Smooth muscle cell (in vitro differentiated cells): ENCODE results near the gene HNRNPL. TPM values are rescaled to one million over a fixed set of nuclear protein-coding genes. Genes with fewer than 3 reads are reported as not detected.

Experiments
- DNase-seq: peaks from one replicate; lab custom pipeline; 2025; ENCODE audit not compliant: unreplicated experiment; lab: John Stamatoyannopoulos, UW
- H2AFZ ChIP-seq: fragments of 200-600 bp; sonication (generic); 2 replicates; pipeline ENCODE4 v1.6.0; 2016; ENCODE audit warnings: antibody characterized with exemption, low read depth, mild to moderate bottlenecking
- H3F3A ChIP-seq: fragments of 200-600 bp; sonication (generic); 2 replicates; pipeline ENCODE4 v1.6.0; 2017; ENCODE audit warnings: antibody characterized with exemption, low read depth
- H3K27ac ChIP-seq: fragments of 200-600 bp; sonication (generic); 2 replicates; pipeline ENCODE4 v1.5.1; 2016; ENCODE audit warnings: low read depth, mild to moderate bottlenecking
- H3K27me3 ChIP-seq: fragments of 200-600 bp; sonication (generic); 2 replicates; pipeline ENCODE4 v1.6.1; 2016; ENCODE audit warnings: low read depth, mild to moderate bottlenecking
- H3K36me3 ChIP-seq: fragments of 200-600 bp; sonication (generic); 2 replicates; pipeline ENCODE4 v1.5.1; 2016; ENCODE audit warnings: low read depth
- H3K4me1 ChIP-seq: fragments of 200-600 bp; sonication (generic); 2 replicates; pipeline ENCODE4 v1.5.1; 2016; ENCODE audit warnings: low read depth
- H3K4me2 ChIP-seq: fragments of 200-600 bp; sonication (generic); 2 replicates; pipeline ENCODE4 v1.6.0; 2016; ENCODE audit warnings: mild to moderate bottlenecking
- H3K4me3 ChIP-seq: fragments of 200-600 bp; sonication (generic); 2 replicates; pipeline ENCODE4 v1.5.1; 2016; ENCODE audit warnings: mild to moderate bottlenecking
- H3K79me2 ChIP-seq: fragments of 200-600 bp; sonication (generic); 2 replicates; pipeline ENCODE4 v1.6.0; 2016; ENCODE audit warnings: low read depth, mild to moderate bottlenecking
- H3K9ac ChIP-seq: fragments of 200-600 bp; sonication (generic); 2 replicates; pipeline ENCODE4 v1.6.0; 2016; ENCODE audit warnings: low read depth
- H3K9me3 ChIP-seq: fragments of 200-600 bp; sonication (generic); replicated peaks from 2 replicates; pipeline ENCODE4 v1.5.1; 2016; ENCODE audit warnings: low read depth
- H4K20me1 ChIP-seq: fragments of 200-600 bp; sonication (generic); 2 replicates; pipeline ENCODE4 v1.6.0; 2016; ENCODE audit warnings: low read depth
- CTCF ChIP-seq: fragments of 200-600 bp; sonication (generic); IDR thresholded peaks from 2 replicates; pipeline ENCODE4 v1.5.1; 2017; ENCODE audit warnings: borderline replicate concordance, mild to moderate bottlenecking, antibody characterized with exemption; ENCODE audit not compliant: insufficient read depth, poor library complexity, severe bottlenecking
- WGBS: methylation state at CpG from one replicate; pipeline ENCODE4 v1.1.7; 2016; ENCODE audit warnings: low lambda C conversion rate; 5-methylcytosine and 5-hydroxymethylcytosine counted together
- polyA plus RNA-seq: library from polyadenylated mRNA; unstranded; fragments of >200 nt; fragmentation: Nextera tagmentation; extraction: Ambion mirVana; gene quantifications from 2 replicates; pipeline ENCODE4 v1.2.1, GENCODE V29; 2016
- small RNA-seq: library from RNA; depleted of rRNA; stranded (forward); fragments of <200 nt; gene quantifications from one replicate; pipeline ENCODE3, GENCODE V24; 2014
- total RNA-seq: library from RNA; depleted of rRNA; stranded (reverse); fragments of >200 nt; gene quantifications from 2 replicates; pipeline ENCODE4 v1.2.3, GENCODE V29; 2014

HNRNPL gene
- total and polyA plus RNA-seq, 2 experiments from 2014 or later = 158 to 174 TPM

GRCh38 chr19:38786572-38787265 is 63.1 kb downstream of the HNRNPL start:
- no peak for TF ChIP-seq CTCF
- no peak overlapping the region for H3K4me2 ChIP-seq
- H3K79me2 ChIP-seq = no peaks in the 10 kb centered on the region
- no peaks in the 10 kb centered on the region for H3F3A ChIP-seq
- WGBS = 86% methylated on average over 11 of the region's 11 CpGs
- H3K4me3 ChIP-seq = no peak overlapping the region
- no peaks in the 10 kb centered on the region for H3K4me1 ChIP-seq
- no peaks in the 10 kb centered on the region for H3K36me3 ChIP-seq
- no peak overlapping the region for H2AFZ ChIP-seq
- DNase-seq = no peak
- H4K20me1 ChIP-seq = no peaks in the 10 kb centered on the region
- no peak overlapping the region for H3K27ac ChIP-seq
- H3K27me3 ChIP-seq = no peaks in the 10 kb centered on the region
- no peak overlapping the region for H3K9ac ChIP-seq
- no peaks in the 10 kb centered on the region for H3K9me3 ChIP-seq

Small RNA genes within 50 kb of the gene (small RNA-seq; reads per million reads assigned to genes)
- not detected for gene RNU6-140P

Other genes with a start within 250 kb of the HNRNPL start
- 0.22 and 2.1 TPM in 2 replicates for gene MAP4K1, start 232.0 kb downstream of the HNRNPL start, total RNA-seq
- 0.91 TPM in 1 of 2 replicates, not detected in the other for gene MAP4K1, start 232.0 kb downstream of the HNRNPL start, polyA plus RNA-seq
- 324 and 334 TPM in 2 replicates for gene EIF3K, start 230.8 kb downstream of the HNRNPL start, total RNA-seq
- gene EIF3K, start 230.8 kb downstream of the HNRNPL start, polyA plus RNA-seq = 178 and 181 TPM in 2 replicates
- 311 TPM in 2 replicates for gene ACTN4, start 202.3 kb downstream of the HNRNPL start, total RNA-seq
- gene ACTN4, start 202.3 kb downstream of the HNRNPL start, polyA plus RNA-seq = 53.8 and 60.4 TPM in 2 replicates
- 3.2 and 5.5 TPM in 2 replicates for gene CAPN12, start 105.5 kb downstream of the HNRNPL start, total RNA-seq
- gene CAPN12, start 105.5 kb downstream of the HNRNPL start, polyA plus RNA-seq = 1.4 and 6.5 TPM in 2 replicates
- gene LGALS7, start 76.5 kb downstream of the HNRNPL start, total RNA-seq = not detected in 2 replicates
- gene LGALS7, start 76.5 kb downstream of the HNRNPL start, polyA plus RNA-seq = 3.4 TPM in 1 of 2 replicates, not detected in the other
- gene LGALS7B, start 60.8 kb downstream of the HNRNPL start, total RNA-seq = 3.0 TPM in 1 of 2 replicates, not detected in the other
- 0.56 TPM in 1 of 2 replicates, not detected in the other for gene LGALS7B, start 60.8 kb downstream of the HNRNPL start, polyA plus RNA-seq
- gene LGALS4, start 37.0 kb downstream of the HNRNPL start, total RNA-seq = not detected in 2 replicates
- gene LGALS4, start 37.0 kb downstream of the HNRNPL start, polyA plus RNA-seq = 1.3 and 2.4 TPM in 2 replicates
- 41.4 and 47.6 TPM in 2 replicates for gene ECH1, start 18.2 kb downstream of the HNRNPL start, total RNA-seq
- 142 and 154 TPM in 2 replicates for gene ECH1, start 18.2 kb downstream of the HNRNPL start, polyA plus RNA-seq
- gene RINL, start 28.3 kb upstream of the HNRNPL start, total RNA-seq = 2.4 and 3.0 TPM in 2 replicates
- 2.0 and 4.8 TPM in 2 replicates for gene RINL, start 28.3 kb upstream of the HNRNPL start, polyA plus RNA-seq
- 30.7 and 34.7 TPM in 2 replicates for gene SIRT2, start 49.6 kb upstream of the HNRNPL start, total RNA-seq
- gene SIRT2, start 49.6 kb upstream of the HNRNPL start, polyA plus RNA-seq = 45.9 and 48.4 TPM in 2 replicates
- 10.6 and 10.9 TPM in 2 replicates for gene NFKBIB, start 50.0 kb upstream of the HNRNPL start, total RNA-seq
- gene NFKBIB, start 50.0 kb upstream of the HNRNPL start, polyA plus RNA-seq = 19.2 and 25.3 TPM in 2 replicates
- gene CCER2, start 62.2 kb upstream of the HNRNPL start, total RNA-seq = not detected in 2 replicates
- not detected in 2 replicates for gene CCER2, start 62.2 kb upstream of the HNRNPL start, polyA plus RNA-seq
- 12.3 and 13.0 TPM in 2 replicates for gene SARS2, start 80.8 kb upstream of the HNRNPL start, total RNA-seq
- 24.6 and 33.1 TPM in 2 replicates for gene SARS2, start 80.8 kb upstream of the HNRNPL start, polyA plus RNA-seq
- gene MRPS12, start 81.0 kb upstream of the HNRNPL start, total RNA-seq = 15.5 and 25.7 TPM in 2 replicates
- gene MRPS12, start 81.0 kb upstream of the HNRNPL start, polyA plus RNA-seq = 55.2 and 61.7 TPM in 2 replicates
- gene FBXO17, start 125.8 kb upstream of the HNRNPL start, total RNA-seq = 8.2 and 11.5 TPM in 2 replicates
- 17.9 and 21.7 TPM in 2 replicates for gene FBXO17, start 125.8 kb upstream of the HNRNPL start, polyA plus RNA-seq
- gene FBXO27, start 182.6 kb upstream of the HNRNPL start, total RNA-seq = 1.9 and 5.3 TPM in 2 replicates
- 2.8 and 5.4 TPM in 2 replicates for gene FBXO27, start 182.6 kb upstream of the HNRNPL start, polyA plus RNA-seq
- gene ACP7, start 234.4 kb upstream of the HNRNPL start, total RNA-seq = 0.22 and 2.2 TPM in 2 replicates
- not detected in 2 replicates for gene ACP7, start 234.4 kb upstream of the HNRNPL start, polyA plus RNA-seq